Measurements from ENCODE around the gene LRRC18.

Gene LRRC18

DNA sequence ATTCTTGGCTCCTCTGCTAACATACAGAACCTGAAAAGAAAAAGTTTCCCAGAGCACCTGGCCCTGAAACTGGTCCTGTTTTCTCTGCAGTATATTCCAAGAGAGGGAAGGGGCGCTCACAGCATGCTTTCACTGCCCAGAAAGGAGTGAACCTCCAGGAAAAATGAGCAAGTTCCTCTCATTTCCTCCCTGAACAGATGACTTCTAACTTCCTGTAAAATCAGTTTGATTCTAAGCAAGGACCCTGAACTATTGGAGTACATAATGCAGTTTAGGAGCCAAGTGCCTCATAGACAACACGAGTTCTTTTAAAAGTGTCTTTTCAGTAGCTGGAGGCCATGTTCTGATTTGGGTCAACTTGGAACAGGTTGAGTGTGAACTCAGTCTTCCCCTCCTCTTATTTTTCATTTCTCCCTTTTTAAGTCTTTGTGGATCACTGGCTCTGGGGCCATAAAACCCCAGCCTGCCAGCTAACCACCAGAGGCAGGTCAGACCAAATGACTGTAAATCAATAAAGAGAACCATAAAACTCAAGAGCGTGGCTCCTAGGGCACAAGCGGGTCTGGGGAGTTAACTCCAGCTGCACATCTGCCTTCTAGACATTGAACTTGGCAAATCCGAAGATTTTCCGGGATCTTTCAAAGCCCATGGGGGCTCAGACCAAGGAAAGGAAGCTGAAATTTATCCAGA, 5.9 kb upstream of the LRRC18 start:
- no peak for DNase-seq

DNA sequence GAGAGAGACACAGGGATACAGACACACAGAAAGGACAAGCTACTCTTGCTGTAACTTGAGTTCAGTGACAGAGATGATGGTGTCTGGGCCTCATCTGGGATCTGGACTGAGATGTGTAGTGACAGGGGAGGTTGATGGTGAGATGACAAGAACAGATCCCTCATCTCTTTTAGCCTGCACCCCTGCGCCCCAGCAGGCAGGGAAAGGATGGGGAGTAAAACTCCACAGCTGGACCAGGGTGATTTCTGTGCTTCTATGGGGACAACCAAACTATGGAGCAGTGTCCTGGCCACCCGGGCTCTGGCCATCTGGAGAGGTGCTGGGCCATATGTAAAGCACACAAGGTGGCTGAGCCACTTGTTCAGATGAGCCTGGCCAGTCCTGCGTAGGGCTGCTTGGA, 4.5 kb upstream of the LRRC18 start:
- no peak for DNase-seq

GRCh38 chr10:48943096-48943495, 3.5 kb upstream of the LRRC18 start:
- no peak for DNase-seq

- DNase-seq: no peak
These were observed 1.9 kb upstream of the LRRC18 start for GRCh38 chr10:48941427-48942075.

DNA sequence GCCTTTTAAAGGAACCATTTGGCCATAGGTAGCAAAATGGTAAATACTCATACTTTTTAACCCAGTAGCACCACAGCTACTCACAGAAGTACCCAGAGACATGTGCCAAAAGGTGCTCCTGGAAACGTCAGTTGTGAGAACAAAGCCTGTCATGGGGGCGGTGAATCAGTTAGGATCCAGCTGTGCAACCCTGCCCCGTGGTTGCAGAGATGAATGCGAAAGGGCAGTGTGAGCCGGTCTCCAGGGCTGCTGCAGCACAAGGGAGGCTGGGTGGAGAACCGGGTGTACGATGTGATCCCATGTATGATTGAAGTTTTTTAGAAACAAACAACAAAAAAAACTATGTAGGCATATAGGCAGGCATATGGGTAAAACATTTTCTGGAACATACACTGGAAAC, 1.3 kb upstream of the LRRC18 start:
- DNase-seq: no peak

DNA sequence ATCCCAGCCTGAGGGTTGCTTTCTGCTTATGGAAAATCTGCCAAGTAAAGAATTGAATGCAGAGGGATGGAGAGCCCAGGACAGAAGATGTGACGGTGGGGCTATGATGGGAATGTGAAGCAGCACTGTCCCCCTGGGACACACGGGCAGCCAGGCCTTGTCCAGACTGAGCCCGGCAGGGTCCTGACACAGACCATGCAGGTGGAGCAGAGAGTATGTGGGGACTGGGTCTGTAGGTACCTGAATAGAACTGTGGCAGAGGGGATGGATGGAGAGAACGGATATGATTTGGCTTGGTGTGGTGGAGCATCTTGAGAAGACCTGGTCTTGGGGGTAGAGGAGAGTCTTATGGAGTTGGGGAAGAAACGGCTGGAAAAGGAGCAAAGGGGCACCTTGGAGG, 732 bp upstream of the LRRC18 start:
- no peak for DNase-seq

GRCh38 chr10:48938990-48939536, 577 bp downstream of the LRRC18 start:
- DNase-seq: no peak

GRCh38 chr10:48938281-48938680, 1.4 kb downstream of the LRRC18 start:
- no peak for DNase-seq

- DNase-seq: no peak
These were observed 1.8 kb downstream of the LRRC18 start for GRCh38 chr10:48937796-48938195.

DNA sequence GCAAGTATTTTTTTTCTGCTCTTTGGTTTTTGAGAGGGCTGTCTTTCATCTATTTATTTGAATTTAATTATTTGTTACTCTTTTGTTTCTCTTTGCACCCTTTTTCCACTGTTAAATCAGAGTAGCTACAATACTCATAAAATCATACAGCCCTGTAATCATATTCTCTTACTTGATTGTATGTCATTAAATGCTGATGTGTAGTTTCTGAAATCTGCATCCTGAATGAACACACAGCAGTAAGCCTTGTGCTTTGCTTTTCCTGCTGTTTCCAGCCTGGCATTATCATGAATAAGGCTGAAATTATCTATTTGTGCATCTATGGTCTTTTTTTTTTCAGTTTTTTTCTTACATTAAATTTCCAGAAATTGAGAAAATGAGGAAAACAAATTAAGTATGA, 4.1 kb downstream of the LRRC18 start:
- DNase-seq: no peak

DNA sequence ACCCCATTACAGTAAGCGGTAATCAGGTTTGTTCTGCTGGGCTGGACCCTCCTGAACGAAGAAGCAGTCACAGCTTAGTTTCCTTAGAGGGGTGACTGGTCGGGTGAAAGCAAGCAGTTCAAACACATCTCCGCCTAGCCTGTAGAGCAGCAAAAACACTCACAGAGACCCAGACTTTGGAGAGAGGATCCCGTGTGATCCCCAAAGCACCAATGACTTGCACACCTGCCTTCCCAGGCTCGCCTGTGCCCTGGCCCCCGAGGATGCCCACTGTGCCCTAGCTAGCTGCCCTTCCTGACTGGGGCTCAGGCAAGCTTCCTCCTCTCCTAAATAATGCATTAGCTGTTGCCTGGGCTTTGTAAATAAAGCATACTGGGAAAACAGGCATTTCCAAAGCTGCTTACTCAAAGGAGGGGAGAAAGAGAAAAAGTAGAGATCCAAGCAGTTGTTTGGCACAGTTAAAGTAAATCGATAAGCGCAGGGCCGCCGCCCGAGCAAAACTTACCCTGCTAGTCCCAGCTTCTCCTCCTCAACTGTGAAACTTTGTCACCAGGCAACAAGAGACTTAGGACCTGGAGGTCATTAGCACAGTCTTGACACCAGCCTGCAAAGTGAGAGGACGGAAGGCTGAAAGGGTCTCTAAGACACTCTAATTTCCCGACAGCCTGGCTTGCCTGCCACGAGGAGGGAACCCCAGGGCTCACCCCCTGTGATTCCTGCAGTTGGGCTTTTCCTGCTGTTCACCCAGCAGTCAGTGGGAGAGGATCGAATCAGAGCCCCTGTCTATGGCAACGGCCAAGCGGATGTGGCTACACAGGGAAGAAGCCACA, 4.8 kb downstream of the LRRC18 start:
- DNase-seq: no peak

GRCh38 chr10:48932831-48933664, 6.6 kb downstream of the LRRC18 start:
- no peak for DNase-seq

DNA sequence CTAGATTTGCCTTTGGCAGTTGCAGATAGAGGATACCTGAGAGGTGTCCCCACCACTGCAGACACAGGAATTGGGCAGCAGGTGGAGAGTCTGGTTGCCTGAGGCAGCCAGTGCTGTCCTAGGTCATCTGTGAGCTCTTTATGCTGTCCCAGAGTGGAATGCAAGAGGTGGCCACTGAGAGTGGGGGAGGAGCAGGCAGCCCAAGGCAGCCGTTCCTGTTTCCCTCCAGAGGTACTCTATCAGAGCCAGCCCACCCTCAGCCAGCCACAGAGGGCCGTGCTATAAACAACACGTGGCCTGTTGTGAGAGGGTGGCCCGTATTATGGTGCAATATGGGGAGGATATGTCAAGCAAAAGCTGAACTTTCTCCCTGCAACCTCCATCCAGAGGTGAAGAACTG, 8.5 kb downstream of the LRRC18 start:
- DNase-seq: no peak

GRCh38 chr10:48929413-48929990, 10.1 kb downstream of the LRRC18 start:
- no peak for DNase-seq

DNA sequence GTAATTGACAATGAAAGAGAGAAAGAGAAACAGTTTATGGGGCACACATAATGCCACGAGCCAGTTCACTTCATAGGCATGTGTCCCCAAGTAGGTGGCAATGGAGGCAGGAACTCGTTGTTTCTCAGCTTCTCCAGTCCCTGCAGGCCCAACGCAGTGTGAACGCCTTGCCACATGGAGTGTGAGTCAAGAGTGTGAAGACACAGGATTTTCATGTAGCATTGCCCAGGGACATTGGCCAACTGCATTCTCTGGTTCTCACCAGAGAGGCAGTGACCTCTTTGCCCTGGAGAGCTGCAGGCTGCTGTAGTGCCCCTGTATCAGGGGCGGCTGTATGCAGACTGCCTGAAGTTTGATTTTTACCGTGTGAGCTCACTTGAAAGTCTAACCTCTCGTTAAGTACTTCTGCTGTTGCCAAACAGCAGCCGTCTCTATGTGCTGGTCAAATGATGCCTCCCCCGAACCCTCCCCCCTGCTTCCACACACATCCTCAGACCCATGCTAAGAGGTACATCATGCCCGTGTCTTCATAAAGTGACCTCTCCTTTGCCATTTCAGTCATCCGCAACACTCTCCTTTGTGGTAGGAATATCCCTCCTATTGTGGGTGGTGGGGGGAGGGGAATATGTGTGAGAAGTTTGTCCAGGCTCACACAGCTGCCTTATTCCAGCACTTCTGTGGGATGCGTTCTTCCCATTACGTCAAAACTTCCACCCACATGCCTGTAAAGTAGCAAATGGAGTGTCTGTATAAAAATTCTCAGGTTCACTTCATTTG, 12.7 kb downstream of the LRRC18 start:
- no peak for DNase-seq

DNA sequence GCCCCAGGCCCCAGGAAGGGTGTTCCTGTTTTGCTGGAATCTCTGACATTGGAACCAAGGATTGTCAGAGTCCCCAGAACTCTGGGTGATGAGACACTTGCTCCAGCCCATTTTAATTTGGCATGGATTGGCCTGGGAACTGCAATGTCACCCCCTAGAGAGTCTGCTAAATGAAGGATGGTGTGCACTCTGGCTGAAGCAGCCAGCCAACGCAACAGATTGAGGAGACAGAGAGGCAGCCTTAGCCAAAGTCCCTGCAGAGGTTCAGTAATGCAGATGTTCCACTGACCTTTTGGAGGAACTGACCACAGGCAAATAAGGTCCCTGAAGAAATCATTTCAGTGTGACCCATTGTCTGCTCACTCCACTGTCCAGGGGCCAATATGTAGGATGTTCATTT, 13.4 kb downstream of the LRRC18 start:
- no peak for DNase-seq

GRCh38 chr10:48924988-48925387, 14.7 kb downstream of the LRRC18 start:
- DNase-seq: no peak

- no peak for DNase-seq
These were observed 15.9 kb downstream of the LRRC18 start for GRCh38 chr10:48923748-48924147.

- DNase-seq: no peak
These were observed 26.0 kb downstream of the LRRC18 start for GRCh38 chr10:48913674-48914073.

- DNase-seq: no peak
These were observed 29.1 kb downstream of the LRRC18 start for GRCh38 chr10:48910548-48910947.

GRCh38 chr10:48907730-48908129, 31.9 kb downstream of the LRRC18 start:
- DNase-seq: no peak

DNA sequence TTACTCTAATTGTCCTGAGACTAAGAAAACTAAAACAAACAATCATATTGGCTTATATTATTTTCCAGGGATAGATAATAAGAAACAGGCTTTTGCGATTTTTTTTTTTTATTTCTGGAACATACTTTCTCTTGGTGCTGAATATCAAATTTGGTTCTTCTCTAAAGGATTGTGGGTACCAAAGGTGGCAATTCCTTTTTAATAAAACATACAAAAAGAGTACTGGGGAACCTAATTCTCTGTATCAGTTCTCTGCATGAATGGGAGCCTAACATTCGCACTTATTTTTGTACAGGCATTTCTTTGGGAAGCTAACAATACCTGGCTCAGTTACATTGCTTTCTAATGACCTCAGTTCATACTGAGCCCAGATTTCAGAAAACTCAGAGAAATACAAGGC, 32.8 kb downstream of the LRRC18 start:
- no peak for DNase-seq

Data from activated naive CD4-positive, alpha-beta T cell treated with Interleukin-2 at 50 U/mL for 16 hours (primary cell).